Aorta (tissue), 5 donors: ENCODE results near the gene KDM4B. TPM values are rescaled to one million over a fixed set of nuclear protein-coding genes. Genes with fewer than 3 reads are reported as not detected.

Experiments used
- ATAC-seq: fragments of 200-7000 bp; cut with Tn5 transposase; one replicate; pipeline ENCODE4 v1.9.1; 2022; ENCODE audit warnings: moderate library complexity; ENCODE audit not compliant: low FRiP score
- DNase-seq, 2 donors: peaks; one replicate each; pipeline ENCODE4 v3.0.0-alpha.2; 2020
- H3K27ac ChIP-seq, 2 donors: one replicate each; pipeline ENCODE4 v1.5.1; 2013; ENCODE audit warnings: low read length in 2 of 2, mild to moderate bottlenecking in 2 of 2, moderate library complexity in 2 of 2, control low read depth in 1 of 2, inconsistent platforms in 1 of 2, low read depth in 1 of 2
- H3K27me3 ChIP-seq, 2 donors: one replicate each; pipeline ENCODE4 v1.6.1; 2013; ENCODE audit warnings: control low read depth in 1 of 2, low read length in 1 of 2, mild to moderate bottlenecking in 1 of 2, moderate library complexity in 1 of 2; ENCODE audit not compliant: insufficient read depth in 2 of 2, control insufficient read depth in 1 of 2
- H3K36me3 ChIP-seq, 2 donors: one replicate each; pipeline ENCODE4 v1.6.1; 2013; ENCODE audit warnings: control low read depth in 1 of 2, low read length in 1 of 2, mild to moderate bottlenecking in 1 of 2; ENCODE audit not compliant: insufficient read depth in 2 of 2, control insufficient read depth in 1 of 2
- H3K4me1 ChIP-seq, 2 donors: one replicate each; pipeline ENCODE4 v1.6.1; 2013; ENCODE audit warnings: low read length in 2 of 2, control low read depth in 1 of 2, mild to moderate bottlenecking in 1 of 2, moderate library complexity in 1 of 2; ENCODE audit not compliant: insufficient read depth in 2 of 2, control insufficient read depth in 1 of 2
- H3K4me3 ChIP-seq, 2 donors: one replicate each; pipeline ENCODE4 v1.5.1; 2013; ENCODE audit warnings: low read length in 2 of 2, control low read depth in 1 of 2, mild to moderate bottlenecking in 1 of 2
- H3K9me3 ChIP-seq: one replicate; pipeline ENCODE4 v1.6.1; 2013; ENCODE audit warnings: mild to moderate bottlenecking, low read length; ENCODE audit not compliant: control insufficient read depth
- WGBS, 2 donors: extraction: QIAGEN DNeasy Blood & Tissue Kit; methylation state at CpG; one replicate each; pipeline ENCODE4 v1.1.7; 2013; 5-methylcytosine and 5-hydroxymethylcytosine counted together
- intact Hi-C, 2 donors: fragments of 100-400 bp; cut with DNase I; formaldehyde crosslinking; loops; one replicate each; pipeline versions ENCODE4 v1.14.2 to v1.15.0; 2022
- polyA plus RNA-seq, 2 donors: library from polyadenylated mRNA; stranded (reverse); fragments of 200-250 nt; gene quantifications; one replicate each; pipeline ENCODE4 v1.2.3, GENCODE V29; 2013
- total RNA-seq, 2 donors: library from RNA; stranded (reverse); fragmentation: NEBNext Ultra II Directional; extraction: Animal tissue kit (Norgen Biotek cat#: 25700); gene quantifications; one replicate each; pipeline ENCODE4 v1.2.1, GENCODE V29; 2021
- donor health status: healthy with polysubstance abuse.
- donor health status: Bipolar disorder and iron deficiency.
- donor health status: DM: no; HTN: no; CAD: no.
- donor health status: DM: no; HTN: no; CAD: no.
- donor health status: DM: yes; HTN: yes; CAD: no.

Gene KDM4B
- total and polyA plus RNA-seq, 4 donors = 4.4 to 58.1 (median 25.8) TPM

GRCh38 chr19:5057860-5058259, 88.9 kb downstream of the KDM4B start:
- Histone ChIP-seq H3K9me3 (no peaks in the 10 kb centered on the region), H3K27ac (no peak overlapping the region), H3K27me3 (no peaks in the 10 kb centered on the region), H3K4me1 (no peaks in the 10 kb centered on the region), H3K4me3 (no peak overlapping the region), H3K36me3 (peaks cover 0 to 2% of the 10 kb centered on the region in 2 donors)
- ATAC-seq (peak; percentile 19), DNase-seq (no peak)
- intact Hi-C loops = loop anchor here in 1 of 2 donors (10.0 kb wide), 1 partner anchor 97 kb away; no protein-coding TSS in a partner anchor
- 90 to 92% methylated on average over 5 of the region's 5 CpGs for WGBS, 2 donors

GRCh38 chr19:5058521-5059212, 89.8 kb downstream of the KDM4B start:
- intact Hi-C loops = loop anchor here in 1 of 2 donors (10.0 kb wide), 1 partner anchor 96 kb away; no protein-coding TSS in a partner anchor
- 38 to 54% methylated on average over 34 of the region's 34 CpGs for WGBS, 2 donors

GRCh38 chr19:5059213-5059574, 90.3 kb downstream of the KDM4B start:
- Histone ChIP-seq H3K4me3 (no peak overlapping the region), H3K9me3 (no peaks in the 10 kb centered on the region), H3K4me1 (no peaks in the 10 kb centered on the region), H3K27ac (no peak overlapping the region), H3K36me3 (peaks cover 0 to 2% of the 10 kb centered on the region in 2 donors), H3K27me3 (no peaks in the 10 kb centered on the region)
- intact Hi-C loops = loop anchor here in 1 of 2 donors (10.0 kb wide), 1 partner anchor 96 kb away; no protein-coding TSS in a partner anchor
- whole genome bisulfite sequencing, 2 donors = 27 to 53% methylated on average over 21 of the region's 21 CpGs
- ATAC-seq = no peak
- no peak for DNase-seq

More at GRCh38 chr19:5058521-5059212, 89.8 kb downstream of the KDM4B start:
- ATAC-seq (no peak), DNase-seq (no peak)
- no peaks in the 10 kb centered on the region for H3K27me3 ChIP-seq
- peaks cover 0 to 2% of the 10 kb centered on the region in 2 donors for H3K36me3 ChIP-seq
- H3K4me1 ChIP-seq = no peaks in the 10 kb centered on the region
- H3K4me3 ChIP-seq = no peak overlapping the region
- no peak overlapping the region for H3K27ac ChIP-seq
- no peaks in the 10 kb centered on the region for H3K9me3 ChIP-seq

GRCh38 chr19:5059793-5060192, 90.9 kb downstream of the KDM4B start:
- intact Hi-C loops = loop anchor here in 1 of 2 donors (10.0 kb wide), 1 partner anchor 95 kb away; no protein-coding TSS in a partner anchor
- 85 to 89% methylated on average over 12 of the region's 12 CpGs for WGBS, 2 donors

DNA sequence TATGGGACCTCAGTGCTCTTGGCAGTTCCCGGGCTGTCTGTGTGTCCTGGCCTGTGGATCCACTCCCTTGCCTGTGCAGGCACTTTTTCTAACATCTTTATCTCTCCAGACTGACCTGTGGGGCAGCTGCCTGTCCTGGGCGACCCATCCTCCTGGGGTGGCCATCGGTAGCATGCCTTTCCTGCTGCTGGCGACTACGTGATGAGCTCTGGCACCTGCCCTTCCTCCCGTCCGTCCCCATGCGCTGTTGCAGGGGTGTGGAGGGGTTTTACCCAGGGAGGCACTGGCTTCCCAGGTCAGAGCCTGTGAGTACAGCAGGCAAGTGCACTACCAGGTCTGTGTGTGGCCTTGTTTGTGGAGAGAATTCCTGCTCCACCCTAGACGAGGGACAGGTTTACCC, 93.3 kb downstream of the KDM4B start:
- H3K27ac ChIP-seq = no peak overlapping the region
- peaks cover 0 to 2% of the 10 kb centered on the region in 2 donors for H3K36me3 ChIP-seq
- H3K4me3 ChIP-seq = no peak overlapping the region
- H3K9me3 ChIP-seq = no peaks in the 10 kb centered on the region
- intact Hi-C loops = no loop called here
- 92 to 99% methylated on average over 9 of the region's 9 CpGs for WGBS, 2 donors
- no peak for DNase-seq
- no peaks in the 10 kb centered on the region for H3K27me3 ChIP-seq
- no peak for ATAC-seq
- no peaks in the 10 kb centered on the region for H3K4me1 ChIP-seq

More at GRCh38 chr19:5059793-5060192, 90.9 kb downstream of the KDM4B start:
- ATAC-seq (no peak), DNase-seq (no peak)
- H3K4me1 ChIP-seq = no peaks in the 10 kb centered on the region
- no peak overlapping the region for H3K27ac ChIP-seq
- no peak overlapping the region for H3K4me3 ChIP-seq
- H3K27me3 ChIP-seq = no peaks in the 10 kb centered on the region
- peaks cover 0 to 2% of the 10 kb centered on the region in 2 donors for H3K36me3 ChIP-seq
- H3K9me3 ChIP-seq = no peaks in the 10 kb centered on the region

DNA sequence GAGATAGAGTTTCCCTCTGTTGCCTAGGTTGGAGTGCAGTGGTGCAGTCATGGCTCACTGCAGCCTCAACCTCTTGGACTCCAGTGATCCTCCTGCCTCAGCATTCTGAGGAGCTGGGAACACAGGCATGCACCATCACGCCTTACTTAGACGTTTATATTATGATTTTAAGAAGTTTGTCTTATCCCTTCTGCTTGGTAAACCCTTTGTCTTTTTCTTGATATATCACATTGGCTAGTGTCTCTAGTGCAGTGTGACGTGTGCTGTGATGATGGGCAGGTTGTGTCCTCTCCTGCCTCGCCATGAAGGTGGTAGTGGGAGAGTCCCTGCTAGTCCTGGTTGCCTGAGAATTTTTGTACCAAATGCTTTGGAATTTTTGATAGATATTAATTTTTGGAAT, 93.9 kb downstream of the KDM4B start:
- Histone ChIP-seq H3K4me3 (no peak overlapping the region), H3K27ac (no peak overlapping the region), H3K27me3 (no peaks in the 10 kb centered on the region), H3K4me1 (no peaks in the 10 kb centered on the region), H3K9me3 (no peaks in the 10 kb centered on the region), H3K36me3 (peaks cover 0 to 2% of the 10 kb centered on the region in 2 donors)
- ATAC-seq (no peak), DNase-seq (no peak)
- 97% methylated on average over 4 of the region's 4 CpGs for WGBS, 2 donors
- intact Hi-C loops = no loop called here

- intact Hi-C loops = no loop called here
- H3K36me3 ChIP-seq = peaks cover 0 to 2% of the 10 kb centered on the region in 2 donors
- no peak overlapping the region for H3K27ac ChIP-seq
- H3K9me3 ChIP-seq = no peaks in the 10 kb centered on the region
- 92 to 93% methylated on average over 38 of the region's 38 CpGs for WGBS, 2 donors
- H3K27me3 ChIP-seq = no peaks in the 10 kb centered on the region
- no peak for DNase-seq
- no peak for ATAC-seq
- no peak overlapping the region for H3K4me3 ChIP-seq
- H3K4me1 ChIP-seq = no peaks in the 10 kb centered on the region
Observed at GRCh38 chr19:5063873-5064645, 95.1 kb downstream of the KDM4B start.

DNA sequence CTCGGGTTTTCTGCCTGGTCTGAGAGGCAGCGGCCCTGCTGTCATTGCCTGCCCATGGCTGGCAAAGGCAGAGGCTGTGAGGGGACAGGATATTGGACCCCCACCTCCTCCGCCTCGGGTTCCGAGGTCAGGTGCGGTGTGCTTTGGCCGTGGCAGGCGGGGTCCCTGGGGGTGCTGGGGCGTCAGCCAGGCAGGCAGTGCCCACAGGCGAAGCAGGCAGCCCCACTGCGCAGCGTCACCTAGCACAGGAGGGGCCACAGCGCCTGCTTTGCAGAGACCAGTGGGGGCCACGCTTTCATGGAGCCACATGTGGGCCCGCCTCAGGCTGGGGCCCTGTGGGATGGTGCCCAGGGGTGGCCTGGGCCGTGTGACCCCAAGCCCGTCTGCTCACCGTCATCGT, 96.0 kb downstream of the KDM4B start:
- peaks cover 0 to 2% of the 10 kb centered on the region in 2 donors for H3K36me3 ChIP-seq
- intact Hi-C loops = no loop called here
- no peak overlapping the region for H3K4me3 ChIP-seq
- H3K27ac ChIP-seq = no peak overlapping the region
- H3K4me1 ChIP-seq = no peaks in the 10 kb centered on the region
- no peak for DNase-seq
- no peaks in the 10 kb centered on the region for H3K9me3 ChIP-seq
- no peak for ATAC-seq
- H3K27me3 ChIP-seq = no peaks in the 10 kb centered on the region
- WGBS, 2 donors = 90% methylated on average over 19 of the region's 19 CpGs
